ENCODE measurements around the gene GDPD1. TPM values are rescaled to one million over a fixed set of nuclear protein-coding genes. Genes with fewer than 3 reads are reported as not detected.
"Not testable (repeated sequence)": the region's sequence is repeated elsewhere in the genome, so short reads cannot be mapped to it uniquely, and the experiment has no call there.

GDPD1 gene
- polyA plus RNA-seq, 3 donors, result 10.4 to 11.8 (median 11.3) TPM

- DNase-seq (ENCODE audit: low read depth in 3 of 3, low spot score in 2 of 3), result no peak
Measured at GRCh38 chr17:59238906-59239305, 18.6 kb downstream of the GDPD1 start.

DNA sequence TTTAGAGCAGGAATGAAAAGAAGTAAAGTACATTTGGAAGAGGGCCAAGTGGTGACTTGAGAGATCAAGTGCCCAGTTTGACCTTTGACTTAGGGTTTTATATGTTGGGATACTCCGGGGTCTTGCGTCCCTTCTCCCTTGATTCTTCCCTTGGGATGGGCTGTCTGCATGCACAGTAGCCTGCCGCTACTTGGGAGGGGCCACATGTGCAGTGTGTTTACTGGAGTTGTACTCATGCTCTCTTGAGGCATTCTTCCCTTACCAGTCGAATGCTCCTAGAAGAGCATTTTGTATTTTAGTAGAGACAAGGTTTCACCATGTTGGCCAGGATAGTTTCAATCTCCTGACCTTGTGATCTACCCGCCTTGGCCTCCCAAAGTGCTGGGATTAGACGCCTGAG is 23.8 kb downstream of the GDPD1 start:
- no peak for DNase-seq (ENCODE audit: low read depth in 3 of 3, low spot score in 2 of 3)

- DNase-seq (ENCODE audit: low read depth in 3 of 3, low spot score in 2 of 3), result no peak
Measured at GRCh38 chr17:59254742-59255141, 34.4 kb downstream of the GDPD1 start.

- no peak for DNase-seq (ENCODE audit: low read depth in 3 of 3, low spot score in 2 of 3)
Measured at GRCh38 chr17:59257101-59257500, 36.8 kb downstream of the GDPD1 start.

DNA sequence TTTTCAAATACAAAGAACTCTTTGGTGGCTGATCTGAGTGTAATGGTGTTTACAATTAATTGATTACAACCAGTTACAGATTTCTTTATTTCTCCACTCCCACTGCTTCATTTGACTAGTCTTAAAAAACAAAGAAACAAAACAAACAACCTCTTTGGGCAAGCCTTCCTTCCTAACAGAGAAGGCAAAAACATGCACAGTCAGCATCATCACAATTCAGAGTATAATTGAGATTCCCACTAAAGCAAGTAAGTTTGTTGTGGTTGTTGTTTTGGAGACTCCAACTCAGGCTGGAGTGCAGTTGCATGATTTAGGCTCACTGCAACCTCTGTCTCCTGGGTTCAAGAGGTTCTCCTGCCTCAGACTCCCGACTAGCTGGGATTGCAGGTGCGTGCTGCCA is 40.4 kb downstream of the GDPD1 start:
- DNase-seq (ENCODE audit: low read depth in 3 of 3, low spot score in 2 of 3), result no peak

DNA sequence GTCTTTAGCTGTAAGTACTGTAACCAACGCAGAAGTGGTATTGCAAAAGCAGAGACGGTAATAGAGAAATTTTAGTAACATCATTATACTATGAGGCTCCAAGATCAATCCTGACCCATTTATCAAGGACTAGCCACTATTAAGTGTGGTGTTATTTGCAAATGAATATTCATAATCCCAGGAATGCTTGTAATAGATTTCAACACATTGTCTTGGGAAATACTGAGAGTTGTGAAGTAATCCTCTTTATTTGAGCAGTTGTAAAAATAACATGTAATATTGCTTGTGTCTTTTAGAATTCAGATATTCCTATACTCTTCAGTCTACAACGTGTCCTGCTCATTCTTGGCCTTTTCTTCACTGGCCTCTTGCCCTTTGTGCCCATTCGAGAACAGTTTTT is 46.4 kb downstream of the GDPD1 start:
- no peak for DNase-seq (ENCODE audit: low read depth in 3 of 3, low spot score in 2 of 3)

- no peak for DNase-seq (ENCODE audit: low read depth in 3 of 3, low spot score in 2 of 3)
Measured at GRCh38 chr17:59267776-59268175, 47.5 kb downstream of the GDPD1 start.

- DNase-seq (ENCODE audit: low read depth in 3 of 3, low spot score in 2 of 3), result no peak
Measured at GRCh38 chr17:59275618-59276017, 55.3 kb downstream of the GDPD1 start.

GRCh38 chr17:59277031-59277430 is 56.7 kb downstream of the GDPD1 start:
- DNase-seq (ENCODE audit: low read depth in 3 of 3, low spot score in 2 of 3), result no peak

DNA sequence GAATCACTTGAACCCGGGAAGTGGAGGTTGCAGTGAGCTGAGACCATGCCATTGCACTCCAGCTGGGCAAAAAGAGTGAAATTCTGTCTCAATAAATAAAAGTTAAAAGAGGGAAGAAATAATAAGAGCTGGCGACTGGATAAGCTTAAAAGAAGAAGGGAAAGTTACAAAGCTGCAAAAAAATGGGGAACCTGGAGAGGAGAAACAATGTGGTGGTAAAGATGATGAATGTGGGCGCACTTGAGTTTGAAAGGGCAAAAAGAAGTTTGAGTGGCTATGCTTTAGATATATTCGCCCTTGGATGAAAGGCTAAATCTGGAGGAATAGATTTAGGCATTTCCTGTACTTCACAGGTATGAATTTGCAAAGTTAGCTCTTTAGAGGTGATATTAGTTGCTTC is 58.1 kb downstream of the GDPD1 start:
- DNase-seq (ENCODE audit: low read depth in 3 of 3, low spot score in 2 of 3), result no peak

- no peak for DNase-seq (ENCODE audit: low read depth in 3 of 3, low spot score in 2 of 3)
Measured at GRCh38 chr17:59284317-59284716, 64.0 kb downstream of the GDPD1 start.

- DNase-seq (ENCODE audit: low read depth in 3 of 3, low spot score in 2 of 3), result no peak
Measured at GRCh38 chr17:59287452-59287851, 67.1 kb downstream of the GDPD1 start.

DNA sequence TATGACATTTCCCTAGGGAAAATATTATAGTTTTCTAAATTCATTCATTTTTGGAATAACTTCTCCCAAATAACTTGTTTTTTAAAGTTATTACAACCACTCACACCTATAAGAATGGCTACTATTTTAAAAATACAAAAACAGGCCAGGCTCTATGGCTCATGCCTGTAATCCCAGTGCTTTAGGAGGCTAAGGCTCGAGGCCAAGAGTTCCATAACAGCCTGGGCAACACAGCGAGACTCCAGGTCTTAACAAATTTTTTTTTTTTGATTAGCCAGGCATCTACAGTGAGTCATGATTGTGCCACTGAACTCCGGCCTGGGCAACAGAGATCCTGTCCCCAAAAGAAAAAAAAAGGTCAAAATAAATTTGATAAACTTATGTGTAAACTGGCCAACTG is 67.6 kb downstream of the GDPD1 start:
- DNase-seq (ENCODE audit: low read depth in 3 of 3, low spot score in 2 of 3), result no peak

GRCh38 chr17:59289981-59290301 is 69.6 kb downstream of the GDPD1 start:
- no peak for DNase-seq (ENCODE audit: low read depth in 3 of 3, low spot score in 2 of 3)

GRCh38 chr17:59290302-59290998 is 70.1 kb downstream of the GDPD1 start:
- not testable (repeated sequence) for DNase-seq (ENCODE audit: low read depth in 3 of 3, low spot score in 2 of 3)

GRCh38 chr17:59292174-59292523 is 71.8 kb downstream of the GDPD1 start:
- DNase-seq (ENCODE audit: low read depth in 3 of 3, low spot score in 2 of 3), result no peak

GRCh38 chr17:59296190-59296589 is 75.9 kb downstream of the GDPD1 start:
- DNase-seq (ENCODE audit: low read depth in 3 of 3, low spot score in 2 of 3), result no peak

- no peak for DNase-seq (ENCODE audit: low read depth in 3 of 3, low spot score in 2 of 3)
Measured at GRCh38 chr17:59298521-59298920, 78.2 kb downstream of the GDPD1 start.

DNA sequence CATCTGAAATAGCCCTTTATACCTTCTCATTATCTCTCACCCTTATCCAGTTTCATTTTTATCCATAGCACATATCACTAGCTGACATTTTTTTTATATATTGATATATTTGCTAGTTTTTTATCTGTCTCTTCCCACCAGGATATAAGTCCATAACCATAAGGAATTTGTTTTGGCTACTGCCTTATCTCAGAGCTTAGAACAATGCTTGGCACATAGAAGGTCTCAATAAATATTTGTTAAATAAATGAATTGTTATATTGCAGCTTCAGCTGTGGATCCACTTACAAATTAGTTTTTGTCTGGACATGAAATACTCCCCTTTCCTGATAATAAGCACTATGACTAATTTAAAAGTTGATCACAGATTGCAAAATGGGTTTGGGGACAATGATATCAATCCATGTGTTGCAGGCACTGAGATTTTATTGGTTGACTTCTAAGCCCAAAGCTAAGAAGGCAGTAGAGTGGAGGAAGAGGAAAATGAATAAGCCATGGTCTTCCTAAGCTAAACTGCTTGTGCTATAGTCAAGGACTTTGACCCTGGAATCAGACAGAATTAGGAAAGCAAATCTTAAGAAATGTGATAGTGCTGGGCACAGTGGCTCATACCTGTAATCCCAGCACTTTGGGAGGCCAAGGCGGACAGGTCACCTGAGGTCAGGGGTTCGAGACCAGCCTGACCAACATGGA is 79.2 kb downstream of the GDPD1 start:
- DNase-seq (ENCODE audit: low read depth in 3 of 3, low spot score in 2 of 3), result no peak

GRCh38 chr17:59300941-59301340 is 80.6 kb downstream of the GDPD1 start:
- DNase-seq (ENCODE audit: low read depth in 3 of 3, low spot score in 2 of 3), result no peak

DNA sequence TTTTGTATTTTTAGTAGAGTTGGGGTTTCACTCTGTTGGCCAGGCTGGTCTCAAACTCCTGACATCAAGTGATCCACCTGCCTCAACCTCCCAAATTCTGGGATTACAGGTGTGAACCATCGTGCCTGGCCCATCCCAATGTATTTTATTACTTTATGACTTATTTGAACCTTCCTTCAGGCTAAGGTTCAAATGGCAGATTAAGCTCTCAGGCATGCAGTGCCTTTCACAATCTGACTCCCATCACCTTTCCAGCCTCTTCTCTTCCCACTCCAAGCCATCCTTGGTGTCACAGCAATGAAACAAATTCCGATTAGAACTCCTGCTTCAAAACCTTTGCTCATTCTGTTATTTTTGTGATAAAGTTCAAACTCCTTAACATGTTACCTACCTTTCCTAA is 84.5 kb downstream of the GDPD1 start:
- no peak for DNase-seq (ENCODE audit: low read depth in 3 of 3, low spot score in 2 of 3)

GRCh38 chr17:59310263-59310920 is 90.1 kb downstream of the GDPD1 start:
- no peak for DNase-seq (ENCODE audit: low read depth in 3 of 3, low spot score in 2 of 3)

Data from right renal cortex interstitium (tissue), 3 donors.